ENCODE data around the gene CDKN2B. TPM values are rescaled to one million over a fixed set of nuclear protein-coding genes. Genes with fewer than 3 reads are reported as not detected.

The CDKN2B gene
- polyA plus RNA-seq, 1 of the 3 experiments (the other 2 are of a cell fraction): 6.3 TPM

DNA sequence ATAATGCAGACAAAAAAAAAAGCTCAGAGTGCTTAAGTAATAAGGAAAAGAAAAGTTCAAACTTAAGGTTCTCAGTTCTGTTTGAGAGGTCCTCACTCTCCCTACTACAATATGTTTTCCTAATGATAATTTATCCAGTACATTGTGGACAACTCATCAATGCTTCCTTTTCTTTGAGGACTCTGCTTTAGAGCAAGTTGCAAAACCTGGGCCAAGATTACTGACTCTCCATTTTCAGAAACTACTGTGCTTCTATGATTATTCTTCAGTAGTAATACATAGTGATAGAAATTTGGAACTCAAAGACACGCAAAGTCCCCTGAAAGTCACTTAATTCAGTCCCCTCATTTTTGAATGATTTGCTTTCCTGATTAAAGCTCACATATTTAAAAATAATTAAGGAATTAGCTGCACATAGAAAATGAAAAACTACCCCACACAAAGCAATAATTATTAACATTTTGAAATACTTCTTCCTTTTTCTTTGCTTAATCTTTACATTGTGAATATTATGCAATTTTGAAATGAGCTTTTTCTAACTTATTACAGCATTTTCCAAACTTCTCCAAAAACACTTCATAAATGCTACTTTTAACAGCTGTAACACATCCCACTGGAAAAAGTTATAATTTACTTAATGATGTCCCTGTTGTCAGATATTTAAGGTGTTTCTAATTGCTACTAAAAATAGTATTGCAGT, 26.1 kb downstream of the CDKN2B start:
- Histone ChIP-seq H3K36me3 (replicated peaks in 1 of 2; ENCODE audit: control insufficient read depth in 1 of 2, insufficient read depth in 2 of 2, low read length in 1 of 2) (no peaks in the 10 kb centered on the region), H3K9me2 (no peaks in the 10 kb centered on the region), H3K4me3 (ENCODE audit: low read depth in 2 of 2, low read length in 1 of 2) (no peak overlapping the region), H2AFZ (ENCODE audit: low read depth) (no peak overlapping the region), H3K27me3 (ENCODE audit: insufficient read depth) (peaks cover 11% of the 10 kb centered on the region; the same call in 1 of the 2 replicates), H3K9ac (no peak overlapping the region), H4K20me1 (ENCODE audit: insufficient read depth) (no peaks in the 10 kb centered on the region), H3K27ac (ENCODE audit: low read depth in 2 of 2, low read length in 1 of 2) (no peak overlapping the region), H3K9me3 (no peaks in the 10 kb centered on the region), H3K79me2 (ENCODE audit: insufficient read depth) (no peaks in the 10 kb centered on the region), H3K4me1 (ENCODE audit: control insufficient read depth in 1 of 2, insufficient read depth in 2 of 2, low read depth in 1 of 2, low read length in 1 of 2) (no peaks in the 10 kb centered on the region; a peak in 1 of 4 replicates), H3K4me2 (no peak overlapping the region), H3F3A (replicated peaks; ENCODE audit: insufficient read depth) (no peaks in the 10 kb centered on the region)
- POLR2A ChIA-PET: no interaction called here
- WGBS (ENCODE audit: low lambda C conversion rate): 96% methylated on average over 1 of the region's 1 CpG
- TF ChIP-seq TAF1 (IDR thresholded peaks at IDR 0.05; ENCODE audit: borderline replicate concordance, low read depth, low read length): no peak
- no peak for TF ChIP-seq MXI1 (IDR thresholded peaks at IDR 0.05; ENCODE audit: low read depth, low read length)
- TF ChIP-seq NRF1 (IDR thresholded peaks at IDR 0.05; ENCODE audit: low read depth, low read length): no peak
- TF ChIP-seq FOXM1 (IDR thresholded peaks at IDR 0.05; ENCODE audit: low read depth): no peak
- no peak for TF ChIP-seq RCOR1 (IDR thresholded peaks at IDR 0.05; ENCODE audit: low read length)
- TF ChIP-seq, protein P1, sequence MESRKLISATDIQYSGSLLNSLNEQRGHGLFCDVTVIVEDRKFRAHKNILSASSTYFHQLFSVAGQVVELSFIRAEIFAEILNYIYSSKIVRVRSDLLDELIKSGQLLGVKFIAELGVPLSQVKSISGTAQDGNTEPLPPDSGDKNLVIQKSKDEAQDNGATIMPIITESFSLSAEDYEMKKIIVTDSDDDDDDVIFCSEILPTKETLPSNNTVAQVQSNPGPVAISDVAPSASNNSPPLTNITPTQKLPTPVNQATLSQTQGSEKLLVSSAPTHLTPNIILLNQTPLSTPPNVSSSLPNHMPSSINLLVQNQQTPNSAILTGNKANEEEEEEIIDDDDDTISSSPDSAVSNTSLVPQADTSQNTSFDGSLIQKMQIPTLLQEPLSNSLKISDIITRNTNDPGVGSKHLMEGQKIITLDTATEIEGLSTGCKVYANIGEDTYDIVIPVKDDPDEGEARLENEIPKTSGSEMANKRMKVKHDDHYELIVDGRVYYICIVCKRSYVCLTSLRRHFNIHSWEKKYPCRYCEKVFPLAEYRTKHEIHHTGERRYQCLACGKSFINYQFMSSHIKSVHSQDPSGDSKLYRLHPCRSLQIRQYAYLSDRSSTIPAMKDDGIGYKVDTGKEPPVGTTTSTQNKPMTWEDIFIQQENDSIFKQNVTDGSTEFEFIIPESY (IDR thresholded peaks at IDR 0.05; ENCODE audit: borderline replicate concordance, low read depth): no peak
- TF ChIP-seq, protein P2, sequence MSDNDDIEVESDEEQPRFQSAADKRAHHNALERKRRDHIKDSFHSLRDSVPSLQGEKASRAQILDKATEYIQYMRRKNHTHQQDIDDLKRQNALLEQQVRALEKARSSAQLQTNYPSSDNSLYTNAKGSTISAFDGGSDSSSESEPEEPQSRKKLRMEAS (IDR thresholded peaks at IDR 0.05; ENCODE audit: low read depth): no peak
- TF ChIP-seq TCF12 (IDR thresholded peaks at IDR 0.05): no peak
- TF ChIP-seq, protein P3, sequence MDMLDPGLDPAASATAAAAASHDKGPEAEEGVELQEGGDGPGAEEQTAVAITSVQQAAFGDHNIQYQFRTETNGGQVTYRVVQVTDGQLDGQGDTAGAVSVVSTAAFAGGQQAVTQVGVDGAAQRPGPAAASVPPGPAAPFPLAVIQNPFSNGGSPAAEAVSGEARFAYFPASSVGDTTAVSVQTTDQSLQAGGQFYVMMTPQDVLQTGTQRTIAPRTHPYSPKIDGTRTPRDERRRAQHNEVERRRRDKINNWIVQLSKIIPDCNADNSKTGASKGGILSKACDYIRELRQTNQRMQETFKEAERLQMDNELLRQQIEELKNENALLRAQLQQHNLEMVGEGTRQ (IDR thresholded peaks at IDR 0.05; ENCODE audit: borderline replicate concordance, low read depth, low read length): no peak
- TF ChIP-seq RFX5 (IDR thresholded peaks at IDR 0.05; ENCODE audit: low read length): no peak
- no peak for TF ChIP-seq MEF2A (IDR thresholded peaks at IDR 0.05; ENCODE audit: borderline replicate concordance, low read depth)
- no peak for TF ChIP-seq TEAD4 (IDR thresholded peaks at IDR 0.05; ENCODE audit: borderline replicate concordance, insufficient read depth)
- no peak for TF ChIP-seq RXRA (IDR thresholded peaks at IDR 0.05; ENCODE audit: borderline replicate concordance, low read depth)
- TF ChIP-seq, protein P4, sequence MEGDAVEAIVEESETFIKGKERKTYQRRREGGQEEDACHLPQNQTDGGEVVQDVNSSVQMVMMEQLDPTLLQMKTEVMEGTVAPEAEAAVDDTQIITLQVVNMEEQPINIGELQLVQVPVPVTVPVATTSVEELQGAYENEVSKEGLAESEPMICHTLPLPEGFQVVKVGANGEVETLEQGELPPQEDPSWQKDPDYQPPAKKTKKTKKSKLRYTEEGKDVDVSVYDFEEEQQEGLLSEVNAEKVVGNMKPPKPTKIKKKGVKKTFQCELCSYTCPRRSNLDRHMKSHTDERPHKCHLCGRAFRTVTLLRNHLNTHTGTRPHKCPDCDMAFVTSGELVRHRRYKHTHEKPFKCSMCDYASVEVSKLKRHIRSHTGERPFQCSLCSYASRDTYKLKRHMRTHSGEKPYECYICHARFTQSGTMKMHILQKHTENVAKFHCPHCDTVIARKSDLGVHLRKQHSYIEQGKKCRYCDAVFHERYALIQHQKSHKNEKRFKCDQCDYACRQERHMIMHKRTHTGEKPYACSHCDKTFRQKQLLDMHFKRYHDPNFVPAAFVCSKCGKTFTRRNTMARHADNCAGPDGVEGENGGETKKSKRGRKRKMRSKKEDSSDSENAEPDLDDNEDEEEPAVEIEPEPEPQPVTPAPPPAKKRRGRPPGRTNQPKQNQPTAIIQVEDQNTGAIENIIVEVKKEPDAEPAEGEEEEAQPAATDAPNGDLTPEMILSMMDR (IDR thresholded peaks at IDR 0.05): no peak
- no peak for TF ChIP-seq RAD21 (IDR thresholded peaks at IDR 0.05; ENCODE audit: low read length)
- no peak for TF ChIP-seq EP300 (IDR thresholded peaks at IDR 0.05; ENCODE audit: borderline replicate concordance in 1 of 2, low read depth in 1 of 2, low read length in 1 of 2)
- DNase-seq: no peak
- CTCF ChIA-PET: interaction anchor here (1.0 to 2.5 kb wide), 3 partner anchors 12 to 184 kb away, joined by 3 to 15 read pairs (median 3); partner anchors contain the start of gene CDKN2B

Measured in SK-N-SH (cell line).